Panc1 (cell line): ENCODE data around the gene OXT. TPM values are rescaled to one million over a fixed set of nuclear protein-coding genes. Genes with fewer than 3 reads are reported as not detected.
"Not testable (repeated sequence)": the region's sequence is repeated elsewhere in the genome, so short reads cannot be mapped to it uniquely, and the experiment has no call there.

Experiments
- ATAC-seq: fragments of 200-7000 bp; cut with Tn5 transposase; 2 replicates; pipeline ENCODE4 v1.9.1; 2020; ENCODE audit warnings: mild to moderate bottlenecking, moderate library complexity
- BruUV-seq: library from RNA; stranded (reverse); fragments of 400-500 nt; replicated peaks from 2 replicates; lab custom pipeline; 2021; lab: Mats Ljungman, UMichigan
- CTCF ChIA-PET: fragments of 300-600 bp; sonication (Branson Sonifier 250); formaldehyde crosslinking; loops from one replicate; lab custom pipeline; 2022; ENCODE audit warnings: antibody characterized with exemption; lab: Charles Lee
- POLR2A ChIA-PET: fragments of 300-600 bp; sonication (Branson Sonifier 250); formaldehyde crosslinking; loops from one replicate; lab custom pipeline; 2022; ENCODE audit warnings: antibody characterized with exemption; lab: Charles Lee
- DNase-seq: peaks from one replicate; pipeline ENCODE4 v3.0.0-alpha.2; 2010; ENCODE audit warnings: low read depth, low spot score
- H3K27ac ChIP-seq: 2 replicates; pipeline ENCODE4 v1.5.1; 2011; ENCODE audit warnings: mild to moderate bottlenecking, low read length, inconsistent platforms
- H3K27me3 ChIP-seq: fragments of 200-500 bp; sonication (Bioruptor generic); 2 replicates; pipeline ENCODE4 v1.6.0; 2014; ENCODE audit warnings: low read length, inconsistent platforms; ENCODE audit not compliant: control insufficient read depth, insufficient read depth
- H3K36me3 ChIP-seq: fragments of 200-500 bp; sonication (Bioruptor generic); 2 replicates; pipeline ENCODE4 v1.5.1; 2014; ENCODE audit warnings: inconsistent platforms, mild to moderate bottlenecking, low read length, moderate library complexity; ENCODE audit not compliant: control insufficient read depth, insufficient read depth
- H3K4me1 ChIP-seq: 2 replicates; pipeline ENCODE4 v1.5.1; 2011; ENCODE audit warnings: inconsistent platforms, mild to moderate bottlenecking, low read length, moderate library complexity; ENCODE audit not compliant: control insufficient read depth, insufficient read depth
- H3K4me3 ChIP-seq, 2 experiments: 2 replicates each; pipeline ENCODE4 v1.5.1; 2011 to 2012; ENCODE audit warnings: low read depth in 2 of 2, low read length in 2 of 2, mild to moderate bottlenecking in 2 of 2, inconsistent platforms in 1 of 2, moderate library complexity in 1 of 2
- H3K9me3 ChIP-seq: fragments of 200-500 bp; sonication (Bioruptor generic); 2 replicates; pipeline ENCODE4 v1.5.1; 2014; ENCODE audit warnings: low read depth, mild to moderate bottlenecking, inconsistent platforms, low read length, moderate library complexity; ENCODE audit not compliant: control insufficient read depth, insufficient read depth
- CTCF ChIP-seq: fragments of 450-650 bp; IDR thresholded peaks from 2 replicates; pipeline ENCODE4 v1.5.1; 2017; ENCODE audit warnings: mild to moderate bottlenecking
- POLR2AphosphoS5 ChIP-seq: IDR thresholded peaks from 2 replicates; pipeline ENCODE4 v1.6.1; 2012; ENCODE audit warnings: mild to moderate bottlenecking, low read depth, low read length, moderate library complexity
- REST ChIP-seq, 2 experiments: IDR thresholded peaks; 2 replicates each; pipeline ENCODE4 v1.6.1; 2011 to 2012; ENCODE audit warnings: low read depth in 2 of 2, control low read depth in 1 of 2, low read length in 1 of 2, mild to moderate bottlenecking in 1 of 2, moderate library complexity in 1 of 2; ENCODE audit not compliant: insufficient read depth in 1 of 2
- SIN3A ChIP-seq: IDR thresholded peaks from 2 replicates; pipeline ENCODE4 v1.6.1; 2012; ENCODE audit warnings: low read depth, mild to moderate bottlenecking, low read length, moderate library complexity, borderline replicate concordance; ENCODE audit not compliant: insufficient read depth
- TCF7L2 ChIP-seq: IDR thresholded peaks from 2 replicates; pipeline ENCODE4 v1.6.1; 2011; ENCODE audit warnings: mild to moderate bottlenecking, low read depth, low read length, inconsistent platforms
- in situ Hi-C: cut with HindIII; loops from 2 replicates; pipeline ENCODE4 v1.10.0; 2016; ENCODE audit warnings: low sequenced_read_pairs, low pct_unique_long_range_greater_than_20kb
- intact Hi-C: fragments of 100-400 bp; cut with micrococcal nuclease; formaldehyde crosslinking; loops from one replicate; pipeline ENCODE4 v1.10.0; 2022; ENCODE audit not compliant: unreplicated experiment
- total RNA-seq: library from RNA; stranded (reverse); gene quantifications from one replicate; pipeline ENCODE4 v1.2.1, GENCODE V29; 2021; ENCODE audit not compliant: unreplicated experiment

OXT gene
- total RNA-seq, 1 experiment from 2014 or later = not detected

- no peak for DNase-seq
- CTCF ChIA-PET = no interaction called here
- Histone ChIP-seq H3K27ac (no peak overlapping the region), H3K4me1 (0 out of 2 replicates have a peak, but pooled peaks cover 3% of the 10 kb centered on the region), H3K9me3 (no peaks in the 10 kb centered on the region), H3K4me3 (no peak overlapping the region), H3K27me3 (no peaks in the 10 kb centered on the region), H3K36me3 (no peaks in the 10 kb centered on the region)
- POLR2A ChIA-PET = no interaction called here
- in situ Hi-C loops (no loop called here), intact Hi-C loops (no loop called here)
- TF ChIP-seq POLR2AphosphoS5 (no peak), SIN3A (no peak), REST (IDR thresholded peaks at IDR 0.05; ENCODE audit: insufficient read depth in 1 of 2, low read depth in 2 of 2, low read length in 1 of 2) (no peak), TCF7L2 (no peak), CTCF (no peak)
- BruUV-seq = no TSS peak
- no peak for ATAC-seq
Measured at GRCh38 chr20:3071266-3071609, 182 bp upstream of the OXT start.

GRCh38 chr20:3072530-3073250 is 1.3 kb downstream of the OXT start:
- CTCF ChIA-PET = no interaction called here
- BruUV-seq = no TSS peak
- Histone ChIP-seq H3K4me3 (no peak overlapping the region), H3K27ac (no peak overlapping the region), H3K27me3 (no peaks in the 10 kb centered on the region), H3K4me1 (0 out of 2 replicates have a peak, but pooled peaks cover 2% of the 10 kb centered on the region), H3K36me3 (no peaks in the 10 kb centered on the region), H3K9me3 (no peaks in the 10 kb centered on the region)
- in situ Hi-C loops = no loop called here
- intact Hi-C loops = no loop called here
- TF ChIP-seq TCF7L2 (no peak), REST (IDR thresholded peaks at IDR 0.05; ENCODE audit: insufficient read depth in 1 of 2, low read depth in 2 of 2, low read length in 1 of 2) (no peak), CTCF (no peak), SIN3A (no peak), POLR2AphosphoS5 (no peak)
- ATAC-seq (no peak), DNase-seq (no peak)
- POLR2A ChIA-PET = no interaction called here

GRCh38 chr20:3073251-3073643 is 1.8 kb downstream of the OXT start:
- in situ Hi-C loops, H3K27me3 ChIP-seq, CTCF ChIA-PET, intact Hi-C loops, H3K4me3 ChIP-seq, H3K27ac ChIP-seq, ATAC-seq, H3K36me3 ChIP-seq, POLR2A ChIA-PET, DNase-seq, H3K9me3 ChIP-seq, BruUV-seq, H3K4me1 ChIP-seq: not testable (repeated sequence)
